Measurements from ENCODE around the gene AP3D1.
A peak's percentile ranks its signal among the peaks of the same experiment; 100 is the strongest.
"Not testable (repeated sequence)": the region's sequence is repeated elsewhere in the genome, so short reads cannot be mapped to it uniquely, and the experiment has no call there.

AP3D1 gene

GRCh38 chr19:2108251-2109016, 42.9 kb downstream of the AP3D1 start:
- DNase-seq: no peak

- DNase-seq: no peak
Measured at GRCh38 chr19:2103045-2103707, 48.2 kb downstream of the AP3D1 start.

GRCh38 chr19:2101417-2102335, 49.7 kb downstream of the AP3D1 start:
- no peak for DNase-seq

- no peak for DNase-seq
Measured at GRCh38 chr19:2100719-2101061, 50.7 kb downstream of the AP3D1 start.

- DNase-seq: no peak
Measured at GRCh38 chr19:2099937-2100718, 51.2 kb downstream of the AP3D1 start.

GRCh38 chr19:2099054-2099501, 52.3 kb downstream of the AP3D1 start:
- no peak for DNase-seq

GRCh38 chr19:2097886-2098327, 53.5 kb downstream of the AP3D1 start:
- DNase-seq: no peak

GRCh38 chr19:2097203-2097885, 54.0 kb downstream of the AP3D1 start:
- DNase-seq: no peak

- peak; percentile 99 for DNase-seq
Measured at GRCh38 chr19:2096480-2097202, 54.7 kb downstream of the AP3D1 start, which contains the start of gene IZUMO4. IZUMO4 (plus strand) TSS chr19:2096915; CDS start chr19:2096946, 31 bp downstream.

GRCh38 chr19:2096034-2096479, 55.3 kb downstream of the AP3D1 start, which contains the start of gene MOB3A:
MOB3A (minus strand) TSS chr19:2096326; CDS start chr19:2078560, 17,766 bp downstream.
- DNase-seq: peak; percentile 91

- DNase-seq: not testable (repeated sequence)
Measured at GRCh38 chr19:2091926-2092525, 59.3 kb downstream of the AP3D1 start.

GRCh38 chr19:2089727-2090053, 61.7 kb downstream of the AP3D1 start:
- DNase-seq: no peak

- no peak for DNase-seq
Measured at GRCh38 chr19:2089001-2089711, 62.2 kb downstream of the AP3D1 start.

GRCh38 chr19:2087621-2088100, 63.7 kb downstream of the AP3D1 start:
- DNase-seq: no peak

- DNase-seq: not testable (repeated sequence)
Measured at GRCh38 chr19:2086695-2087620, 64.4 kb downstream of the AP3D1 start.

GRCh38 chr19:2084993-2085720, 66.2 kb downstream of the AP3D1 start:
- no peak for DNase-seq

GRCh38 chr19:2083174-2083854, 68.1 kb downstream of the AP3D1 start:
- DNase-seq: no peak

Data from COR-L47 (cell line).